Measurements from ENCODE around the gene MAGEA3. TPM values are rescaled to one million over a fixed set of nuclear protein-coding genes. Genes with fewer than 3 reads are reported as not detected.
"Not testable (repeated sequence)": the region's sequence is repeated elsewhere in the genome, so short reads cannot be mapped to it uniquely, and the experiment has no call there.

The MAGEA3 gene
- total RNA-seq, 4 donors from 2014 or later = not detected

- no peaks in the 10 kb centered on the region for H3K4me1 ChIP-seq
- H3K36me3 ChIP-seq = no peaks in the 10 kb centered on the region
- no peaks in the 10 kb centered on the region for H3K27me3 ChIP-seq
- no peak for TF ChIP-seq POLR2A (IDR thresholded peaks at IDR 0.05)
- no peak for TF ChIP-seq CTCF (IDR thresholded peaks at IDR 0.05)
- intact Hi-C loops (cut with DNase I; ENCODE audit: low total_unique reads) = no loop called here
- no peak overlapping the region for H3K4me3 ChIP-seq
- no peak for DNase-seq
- no peaks in the 10 kb centered on the region for H3K9me3 ChIP-seq
- H3K27ac ChIP-seq = no peak overlapping the region
Observed at GRCh38 chrX:152725409-152725808, 26.8 kb downstream of the MAGEA3 start.

- Histone ChIP-seq H3K27me3 (no peaks in the 10 kb centered on the region), H3K36me3 (no peaks in the 10 kb centered on the region), H3K4me1 (no peaks in the 10 kb centered on the region), H3K27ac (no peak within 1 kb of the TSS), H3K4me3 (no peak within 1 kb of the TSS), H3K9me3 (no peaks in the 10 kb centered on the region)
- no peak for DNase-seq
- intact Hi-C loops (cut with DNase I; ENCODE audit: low total_unique reads) = no loop called here
- TF ChIP-seq POLR2A (IDR thresholded peaks at IDR 0.05) (no peak), CTCF (IDR thresholded peaks at IDR 0.05) (no peak)
Observed at GRCh38 chrX:152733261-152733975, 34.8 kb downstream of the MAGEA3 start, which contains the start of the genes CSAG1 and MAGEA12. Gene CSAG1, minus strand, starts transcription at chrX:152733721. Its CDS starts 1,261 bp downstream, at chrX:152732460. Gene MAGEA12, plus strand, starts transcription at chrX:152733757. Its CDS starts 2,405 bp downstream, at chrX:152736162.

GRCh38 chrX:152734143-152734858 is 35.7 kb downstream of the MAGEA3 start:
- intact Hi-C loops (cut with DNase I; ENCODE audit: low total_unique reads); H3K27ac ChIP-seq; H3K36me3 ChIP-seq; DNase-seq; H3K9me3 ChIP-seq; H3K27me3 ChIP-seq; H3K4me1 ChIP-seq; H3K4me3 ChIP-seq: not testable (repeated sequence)

GRCh38 chrX:152735101-152735500 is 36.5 kb downstream of the MAGEA3 start:
- intact Hi-C loops (cut with DNase I; ENCODE audit: low total_unique reads) = no loop called here

GRCh38 chrX:152735860-152736511 is 37.4 kb downstream of the MAGEA3 start:
- no peak for TF ChIP-seq CTCF (IDR thresholded peaks at IDR 0.05)
- TF ChIP-seq POLR2A (IDR thresholded peaks at IDR 0.05) = no peak
- no peak overlapping the region for H3K27ac ChIP-seq
- no peaks in the 10 kb centered on the region for H3K4me1 ChIP-seq
- no peak for DNase-seq
- H3K36me3 ChIP-seq = no peaks in the 10 kb centered on the region
- intact Hi-C loops (cut with DNase I; ENCODE audit: low total_unique reads) = no loop called here
- H3K27me3 ChIP-seq = no peaks in the 10 kb centered on the region
- no peak overlapping the region for H3K4me3 ChIP-seq
- no peaks in the 10 kb centered on the region for H3K9me3 ChIP-seq

More at GRCh38 chrX:152735101-152735500, 36.5 kb downstream of the MAGEA3 start:
- Histone ChIP-seq H3K9me3 (no peaks in the 10 kb centered on the region), H3K27ac (no peak overlapping the region), H3K27me3 (no peaks in the 10 kb centered on the region), H3K4me1 (no peaks in the 10 kb centered on the region), H3K4me3 (no peak overlapping the region), H3K36me3 (no peaks in the 10 kb centered on the region)
- TF ChIP-seq CTCF (IDR thresholded peaks at IDR 0.05) (no peak), POLR2A (IDR thresholded peaks at IDR 0.05) (no peak)
- DNase-seq = no peak

GRCh38 chrX:152736528-152736927 is 37.9 kb downstream of the MAGEA3 start:
- not testable (repeated sequence) for H3K27ac ChIP-seq, DNase-seq

More at GRCh38 chrX:152736528-152736927, 37.9 kb downstream of the MAGEA3 start:
- H3K4me3 ChIP-seq; H3K9me3 ChIP-seq; H3K36me3 ChIP-seq; H3K4me1 ChIP-seq; H3K27me3 ChIP-seq; intact Hi-C loops (cut with DNase I; ENCODE audit: low total_unique reads): not testable (repeated sequence)

All from uterus (tissue), 4 donors.